LNCaP clone FGC (cell line): ENCODE measurements around the gene PRXL2B.
"Not testable (repeated sequence)": the region's sequence is repeated elsewhere in the genome, so short reads cannot be mapped to it uniquely, and the experiment has no call there.

Source experiments
- DNase-seq: peaks from one replicate; pipeline ENCODE4 v3.0.0-alpha.2; 2011; ENCODE audit warnings: low read depth
- H3K4me3 ChIP-seq: 2 replicates; pipeline ENCODE4 v1.5.1; 2011; ENCODE audit warnings: mild to moderate bottlenecking, low read depth, low read length, control low read depth
- CTCF ChIP-seq: IDR thresholded peaks from 2 replicates; pipeline ENCODE4 v1.5.1; 2012; ENCODE audit warnings: mild to moderate bottlenecking; ENCODE audit not compliant: control insufficient read depth, insufficient read depth; ENCODE audit errors: extremely low read depth

Gene PRXL2B

GRCh38 chr1:2567083-2567679 is 19.4 kb upstream of the PRXL2B start:
- H3K4me3 ChIP-seq = no peak overlapping the region
- DNase-seq = no peak
- TF ChIP-seq CTCF = no peak

GRCh38 chr1:2568187-2568816 is 18.3 kb upstream of the PRXL2B start:
- DNase-seq, H3K4me3 ChIP-seq: not testable (repeated sequence)

GRCh38 chr1:2569060-2569459 is 17.5 kb upstream of the PRXL2B start:
- TF ChIP-seq CTCF = no peak

GRCh38 chr1:2569703-2570102 is 16.9 kb upstream of the PRXL2B start:
- H3K4me3 ChIP-seq = not testable (repeated sequence)

More at GRCh38 chr1:2569060-2569459, 17.5 kb upstream of the PRXL2B start:
- no peak for DNase-seq
- H3K4me3 ChIP-seq = no peak overlapping the region

GRCh38 chr1:2570332-2570731 is 16.2 kb upstream of the PRXL2B start:
- H3K4me3 ChIP-seq = no peak overlapping the region
- DNase-seq = no peak
- TF ChIP-seq CTCF = no peak

More at GRCh38 chr1:2569703-2570102, 16.9 kb upstream of the PRXL2B start:
- not testable (repeated sequence) for DNase-seq

- no peak for TF ChIP-seq CTCF
- H3K4me3 ChIP-seq = no peak overlapping the region
- DNase-seq = no peak
Observed at GRCh38 chr1:2571348-2571747, 15.2 kb upstream of the PRXL2B start.

GRCh38 chr1:2573250-2573920 is 13.2 kb upstream of the PRXL2B start:
- DNase-seq = no peak
- TF ChIP-seq CTCF = no peak
- H3K4me3 ChIP-seq = no peak overlapping the region

GRCh38 chr1:2574350-2574749 is 12.2 kb upstream of the PRXL2B start:
- no peak for DNase-seq
- no peak for TF ChIP-seq CTCF
- no peak overlapping the region for H3K4me3 ChIP-seq
